ENCODE data around the gene MEGF6. TPM values are rescaled to one million over a fixed set of nuclear protein-coding genes. Genes with fewer than 3 reads are reported as not detected.

MEGF6 gene
- total RNA-seq, 1 experiment from 2014 or later: 21.3 TPM

DNA sequence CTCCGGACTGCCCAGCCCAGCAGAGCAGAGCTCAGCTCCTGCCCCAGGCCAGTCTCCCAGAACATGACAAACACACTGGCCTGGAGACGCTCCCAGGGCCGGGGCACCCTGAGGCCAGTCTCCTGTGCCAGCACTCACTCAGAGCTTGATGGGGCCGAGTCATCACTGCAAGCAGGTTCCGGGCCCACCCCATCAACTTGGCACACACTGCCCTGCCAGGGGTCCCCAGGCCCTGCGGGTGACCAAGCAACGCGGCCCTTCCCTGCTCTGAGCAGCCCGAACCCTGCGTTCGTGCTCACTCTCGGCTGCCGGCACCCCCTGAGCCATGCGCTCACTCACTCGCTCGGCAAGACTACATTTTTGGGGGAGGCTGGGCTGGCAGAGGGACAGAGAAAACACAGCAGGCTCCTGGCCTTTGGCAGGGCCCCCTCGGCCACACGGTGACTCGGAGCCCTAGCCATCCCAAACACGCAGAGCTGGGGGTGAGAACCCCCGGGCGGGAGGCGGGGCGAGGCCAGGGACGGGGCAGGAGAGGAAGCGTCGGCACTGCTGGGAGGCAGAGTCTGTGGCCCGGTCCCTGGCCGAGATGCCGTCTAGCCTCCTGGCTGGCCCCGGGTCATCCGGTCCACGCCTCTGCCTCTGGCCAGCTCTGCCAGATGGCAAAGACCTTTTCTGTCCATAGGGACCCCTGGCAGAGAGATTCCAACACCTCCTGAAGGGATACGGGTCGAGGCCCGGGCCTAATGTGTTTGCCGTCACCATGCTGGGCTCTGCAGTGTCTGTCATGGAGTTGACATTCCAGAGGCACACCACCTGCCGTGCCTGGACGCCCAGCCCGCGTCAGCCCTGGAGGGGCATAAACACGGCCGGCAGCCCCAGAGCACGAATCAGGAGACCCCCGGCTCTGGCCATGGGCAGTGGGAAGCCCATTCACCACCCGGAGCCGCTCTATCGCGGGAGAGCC lies 68.0 kb downstream of the MEGF6 start:
- no peak overlapping the region for H3K56ac ChIP-seq (ENCODE audit: insufficient read length, low read depth, low read length)
- H2BK15ac ChIP-seq (ENCODE audit: low read depth, low read length): no peak overlapping the region
- no peaks in the 10 kb centered on the region for H3K9me3 Mint-ChIP-seq
- H3K14ac ChIP-seq (ENCODE audit: insufficient read depth, low read length): peak overlapping the region; percentile 9
- no peaks in the 10 kb centered on the region for H3K27me3 ChIP-seq (ENCODE audit: insufficient read depth, low read length)
- no peak overlapping the region for H3K23ac ChIP-seq (ENCODE audit: insufficient read length, low read depth, low read length)
- no peaks in the 10 kb centered on the region for H3K79me1 ChIP-seq (ENCODE audit: insufficient read depth, low read depth, low read length, poor library complexity, severe bottlenecking)
- H3K27ac Mint-ChIP-seq: no peak overlapping the region
- no peaks in the 10 kb centered on the region; the same call in 1 of the 2 replicates for H3K27me3 Mint-ChIP-seq (ENCODE audit: low read depth)
- no peak overlapping the region for H3K27ac ChIP-seq (ENCODE audit: insufficient read length, low read depth, low read length)
- H3K18ac ChIP-seq (ENCODE audit: insufficient read length, low read depth, low read length): no peak overlapping the region
- peaks cover 0 to 22% of the 10 kb centered on the region in 2 experiments; a peak in 2 of 4 replicates for H3K4me1 Mint-ChIP-seq
- H4K8ac ChIP-seq (replicated peaks; ENCODE audit: insufficient read length, low read depth, low read length): no peak overlapping the region
- no peak overlapping the region for H4K5ac ChIP-seq (ENCODE audit: insufficient read length, low read depth, low read length)
- H2BK120ac ChIP-seq (ENCODE audit: low read depth, low read length, poor library complexity, severe bottlenecking): no peak overlapping the region
- H4K91ac ChIP-seq (ENCODE audit: insufficient read length, low read depth, low read length): no peak overlapping the region
- no peaks in the 10 kb centered on the region for H3K23me2 ChIP-seq (ENCODE audit: insufficient read length, low read depth, low read length, poor library complexity, severe bottlenecking)
- H2BK20ac ChIP-seq (ENCODE audit: low read depth, low read length, poor library complexity, severe bottlenecking): no peak overlapping the region
- no peak overlapping the region for H3K9ac ChIP-seq (ENCODE audit: extremely low read depth, insufficient read length, low read length)
- no peaks in the 10 kb centered on the region for H3K9me3 ChIP-seq (ENCODE audit: control insufficient read depth, low read depth, low read length)
- no peak overlapping the region for H3K4me2 ChIP-seq (ENCODE audit: insufficient read depth, insufficient read length, low read length)
- H3K36me3 Mint-ChIP-seq (ENCODE audit: insufficient read depth in 1 of 3, low read depth in 3 of 3): no peaks in the 10 kb centered on the region
- H2BK5ac ChIP-seq (ENCODE audit: insufficient read length, low read length): no peak overlapping the region
- TF ChIP-seq, protein P1, sequence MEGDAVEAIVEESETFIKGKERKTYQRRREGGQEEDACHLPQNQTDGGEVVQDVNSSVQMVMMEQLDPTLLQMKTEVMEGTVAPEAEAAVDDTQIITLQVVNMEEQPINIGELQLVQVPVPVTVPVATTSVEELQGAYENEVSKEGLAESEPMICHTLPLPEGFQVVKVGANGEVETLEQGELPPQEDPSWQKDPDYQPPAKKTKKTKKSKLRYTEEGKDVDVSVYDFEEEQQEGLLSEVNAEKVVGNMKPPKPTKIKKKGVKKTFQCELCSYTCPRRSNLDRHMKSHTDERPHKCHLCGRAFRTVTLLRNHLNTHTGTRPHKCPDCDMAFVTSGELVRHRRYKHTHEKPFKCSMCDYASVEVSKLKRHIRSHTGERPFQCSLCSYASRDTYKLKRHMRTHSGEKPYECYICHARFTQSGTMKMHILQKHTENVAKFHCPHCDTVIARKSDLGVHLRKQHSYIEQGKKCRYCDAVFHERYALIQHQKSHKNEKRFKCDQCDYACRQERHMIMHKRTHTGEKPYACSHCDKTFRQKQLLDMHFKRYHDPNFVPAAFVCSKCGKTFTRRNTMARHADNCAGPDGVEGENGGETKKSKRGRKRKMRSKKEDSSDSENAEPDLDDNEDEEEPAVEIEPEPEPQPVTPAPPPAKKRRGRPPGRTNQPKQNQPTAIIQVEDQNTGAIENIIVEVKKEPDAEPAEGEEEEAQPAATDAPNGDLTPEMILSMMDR (conservative IDR thresholded peaks at IDR 0.05): no peak
- WGBS (ENCODE audit: extremely low coverage, insufficient read length, low lambda C conversion rate): no CpG with 5 or more reads among the region's 49 CpGs
- H4K20me1 ChIP-seq (ENCODE audit: control insufficient read depth, insufficient read depth, insufficient read length): no peaks in the 10 kb centered on the region
- H2AK5ac ChIP-seq (ENCODE audit: insufficient read length, low read length): no peak overlapping the region
- peak; percentile 46 for DNase-seq
- no peak overlapping the region for H3T11ph ChIP-seq (ENCODE audit: low read length)
- H3K4me1 ChIP-seq (ENCODE audit: insufficient read depth, low read length): no peaks in the 10 kb centered on the region; the same call in 1 of the 2 replicates
- no peak overlapping the region for H3K4me3 Mint-ChIP-seq
- no peak overlapping the region for H2BK12ac ChIP-seq (ENCODE audit: insufficient read length, low read depth, low read length)
- H3K79me2 ChIP-seq (ENCODE audit: insufficient read depth, low read length): no peaks in the 10 kb centered on the region
- H3K4ac ChIP-seq (ENCODE audit: low read depth, low read length): no peak overlapping the region
- no peak overlapping the region for H2AFZ ChIP-seq (ENCODE audit: low read length)
